Measurements from ENCODE around the gene CDC42EP3. TPM values are rescaled to one million over a fixed set of nuclear protein-coding genes. Genes with fewer than 3 reads are reported as not detected.

CDC42EP3 gene
- total RNA-seq, 4 donors from 2014 or later: 9.0 to 38.0 (median 23.5) TPM

- H3K4me3 ChIP-seq: no peak overlapping the region
- no peaks in the 10 kb centered on the region for H3K36me3 ChIP-seq
- WGBS: 93% methylated on average over 14 of the region's 14 CpGs
- TF ChIP-seq EP300 (IDR thresholded peaks at IDR 0.05): no peak
- TF ChIP-seq POLR2AphosphoS5 (IDR thresholded peaks at IDR 0.05): no peak
- TF ChIP-seq POLR2A (IDR thresholded peaks at IDR 0.05): no peak
- no peak for TF ChIP-seq CTCF (IDR thresholded peaks at IDR 0.05)
- peaks cover 12% of the 10 kb centered on the region for H3K4me1 ChIP-seq
- DNase-seq (ENCODE audit: low spot score in 2 of 2): no peak
- no peaks in the 10 kb centered on the region for H3K9me3 ChIP-seq
- H3K27me3 ChIP-seq: no peaks in the 10 kb centered on the region
- no peak overlapping the region for H3K27ac ChIP-seq
These were observed 54.1 kb downstream of the CDC42EP3 start for GRCh38 chr2:37617119-37617892.

GRCh38 chr2:37616677-37617005, 54.8 kb downstream of the CDC42EP3 start:
- Histone ChIP-seq H3K4me1 (peaks cover 16% of the 10 kb centered on the region), H3K27ac (no peak overlapping the region), H3K9me3 (no peaks in the 10 kb centered on the region), H3K27me3 (no peaks in the 10 kb centered on the region), H3K4me3 (no peak overlapping the region), H3K36me3 (no peaks in the 10 kb centered on the region)
- WGBS: 86% methylated on average over 2 of the region's 2 CpGs
- DNase-seq (ENCODE audit: low spot score in 2 of 2): no peak
- TF ChIP-seq EP300 (IDR thresholded peaks at IDR 0.05) (no peak), POLR2AphosphoS5 (IDR thresholded peaks at IDR 0.05) (no peak), CTCF (IDR thresholded peaks at IDR 0.05) (no peak), POLR2A (IDR thresholded peaks at IDR 0.05) (no peak)

- Histone ChIP-seq H3K36me3 (no peaks in the 10 kb centered on the region), H3K4me1 (peaks cover 22% of the 10 kb centered on the region), H3K9me3 (no peaks in the 10 kb centered on the region), H3K4me3 (no peak overlapping the region), H3K27me3 (no peaks in the 10 kb centered on the region), H3K27ac (no peak overlapping the region)
- DNase-seq (ENCODE audit: low spot score in 2 of 2): no peak
- TF ChIP-seq EP300 (IDR thresholded peaks at IDR 0.05): no peak
- TF ChIP-seq POLR2AphosphoS5 (IDR thresholded peaks at IDR 0.05): no peak
- no peak for TF ChIP-seq POLR2A (IDR thresholded peaks at IDR 0.05)
- TF ChIP-seq CTCF (IDR thresholded peaks at IDR 0.05): no peak
- 51% methylated on average over 6 of the region's 6 CpGs for WGBS
These were observed 55.4 kb downstream of the CDC42EP3 start for GRCh38 chr2:37615804-37616676.

- Histone ChIP-seq H3K36me3 (no peaks in the 10 kb centered on the region), H3K27ac (no peak overlapping the region), H3K4me3 (no peak overlapping the region), H3K27me3 (no peaks in the 10 kb centered on the region), H3K9me3 (no peaks in the 10 kb centered on the region), H3K4me1 (peaks cover 30% of the 10 kb centered on the region)
- 68% methylated on average over 7 of the region's 7 CpGs for WGBS
- DNase-seq (ENCODE audit: low spot score in 2 of 2): no peak
- TF ChIP-seq EP300 (IDR thresholded peaks at IDR 0.05): no peak
These were observed 57.2 kb downstream of the CDC42EP3 start for GRCh38 chr2:37614061-37614738.

- no peak overlapping the region for H3K4me3 ChIP-seq
- no peak overlapping the region for H3K27ac ChIP-seq
- no peak for TF ChIP-seq POLR2A (IDR thresholded peaks at IDR 0.05)
- no peaks in the 10 kb centered on the region for H3K27me3 ChIP-seq
- no peaks in the 10 kb centered on the region for H3K36me3 ChIP-seq
- DNase-seq (ENCODE audit: low spot score in 2 of 2): no peak
- WGBS: 93% methylated on average over 4 of the region's 4 CpGs
- H3K9me3 ChIP-seq: no peaks in the 10 kb centered on the region
- peaks cover 30% of the 10 kb centered on the region for H3K4me1 ChIP-seq
These were observed 59.1 kb downstream of the CDC42EP3 start for GRCh38 chr2:37612382-37612781.
